GM10248 (cell line): ENCODE measurements around the gene MPZL2.

ENCODE experiments used
- CTCF ChIA-PET: fragments of 300-600 bp; sonication (Branson Sonifier 250); formaldehyde crosslinking; extraction: SDS; loops from one replicate; lab custom pipeline; 2021; ENCODE audit warnings: antibody characterized with exemption; lab: Yijun Ruan, JAX
- POLR2A ChIA-PET: fragments of 350-650 bp; sonication (Branson Sonifier 250); formaldehyde crosslinking; extraction: SDS; loops from one replicate; lab custom pipeline; 2020; ENCODE audit warnings: antibody characterized with exemption; lab: Yijun Ruan, JAX
- DNase-seq: peaks from one replicate; pipeline ENCODE4 v3.0.0; 2012; ENCODE audit errors: extremely low spot score
- CTCF ChIP-seq: IDR thresholded peaks from 2 replicates; pipeline ENCODE4 v1.5.1; 2012; ENCODE audit warnings: mild to moderate bottlenecking, low read depth; ENCODE audit errors: extremely low read depth, missing control alignments, control extremely low read depth

The MPZL2 gene

DNA sequence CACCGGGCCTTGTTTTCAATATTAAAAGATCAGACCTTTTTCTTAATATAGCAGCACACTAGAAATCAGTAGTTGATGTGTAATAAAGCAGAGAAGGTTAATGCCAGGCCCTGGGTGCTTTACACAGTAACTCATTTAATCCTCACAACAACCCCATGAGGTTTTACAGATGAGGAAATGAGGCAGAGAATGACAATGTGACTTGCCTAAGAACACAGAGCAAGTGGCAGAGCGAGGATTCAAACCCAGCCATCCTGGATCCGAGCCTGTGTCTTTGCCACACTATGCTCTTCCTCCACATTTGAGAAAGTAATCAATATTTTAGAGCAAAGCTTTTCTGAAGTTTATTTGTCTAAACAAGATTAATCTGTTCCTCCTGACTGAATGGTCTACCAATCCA lies 46.5 kb downstream of the MPZL2 start:
- CTCF ChIA-PET, result interaction anchor here (3.5 kb wide), 1 partner anchor 19 kb away, joined by 23 read pairs; no protein-coding TSS in a partner anchor

GRCh38 chr11:118216621-118217481 lies 47.2 kb downstream of the MPZL2 start:
- DNase-seq, result peak; percentile 50
- peak; percentile 13 for TF ChIP-seq CTCF
- ChIA-PET POLR2A (interaction anchor here (0.9 to 1.0 kb wide), 2 partner anchors 18 to 35 kb away, joined by 3 to 7 read pairs; partner anchors contain the start of gene MPZL3), CTCF (interaction anchor here (1.1 to 3.5 kb wide), 6 partner anchors 13 to 270 kb away, joined by 3 to 23 read pairs (median 4); no protein-coding TSS in a partner anchor)

More for the DNA sequence above, 46.5 kb downstream of the MPZL2 start:
- no peak for TF ChIP-seq CTCF
- DNase-seq, result no peak
- POLR2A ChIA-PET, result no interaction called here

DNA sequence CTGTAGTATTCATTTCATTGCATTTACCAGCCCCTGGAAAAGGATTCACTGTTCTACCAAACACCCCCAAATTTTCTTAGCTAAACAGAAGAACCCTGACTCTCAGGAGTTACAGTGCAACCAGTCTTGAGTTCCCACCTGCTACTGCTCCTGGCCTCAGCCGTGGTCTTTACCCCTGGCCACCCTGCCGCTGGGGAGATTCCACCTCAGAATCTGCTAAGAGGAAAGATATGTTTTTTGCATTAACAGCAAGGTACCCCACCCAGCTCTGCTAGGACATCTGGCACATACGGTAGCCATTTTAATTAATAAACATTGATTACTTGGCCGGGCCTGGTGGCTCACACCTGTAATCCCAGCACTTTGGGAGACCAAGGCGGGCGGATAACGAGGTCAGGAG lies 48.3 kb downstream of the MPZL2 start:
- DNase-seq, result no peak
- ChIA-PET CTCF (interaction anchor here (1.1 to 8.6 kb wide), 6 partner anchors 14 to 269 kb away, joined by 3 to 90 read pairs (median 7); no protein-coding TSS in a partner anchor), POLR2A (no interaction called here)
- TF ChIP-seq CTCF, result no peak

GRCh38 chr11:118215262-118215661 lies 48.8 kb downstream of the MPZL2 start:
- TF ChIP-seq CTCF, result no peak
- ChIA-PET CTCF (interaction anchor here (1.1 to 8.6 kb wide), 9 partner anchors 13 to 268 kb away, joined by 4 to 90 read pairs (median 8); partner anchors contain the start of gene MPZL3), POLR2A (interaction anchor here (1.0 kb wide), 1 partner anchor 10 kb away, joined by 3 read pairs; the partner anchor contains the start of gene JAML)
- DNase-seq, result no peak

DNA sequence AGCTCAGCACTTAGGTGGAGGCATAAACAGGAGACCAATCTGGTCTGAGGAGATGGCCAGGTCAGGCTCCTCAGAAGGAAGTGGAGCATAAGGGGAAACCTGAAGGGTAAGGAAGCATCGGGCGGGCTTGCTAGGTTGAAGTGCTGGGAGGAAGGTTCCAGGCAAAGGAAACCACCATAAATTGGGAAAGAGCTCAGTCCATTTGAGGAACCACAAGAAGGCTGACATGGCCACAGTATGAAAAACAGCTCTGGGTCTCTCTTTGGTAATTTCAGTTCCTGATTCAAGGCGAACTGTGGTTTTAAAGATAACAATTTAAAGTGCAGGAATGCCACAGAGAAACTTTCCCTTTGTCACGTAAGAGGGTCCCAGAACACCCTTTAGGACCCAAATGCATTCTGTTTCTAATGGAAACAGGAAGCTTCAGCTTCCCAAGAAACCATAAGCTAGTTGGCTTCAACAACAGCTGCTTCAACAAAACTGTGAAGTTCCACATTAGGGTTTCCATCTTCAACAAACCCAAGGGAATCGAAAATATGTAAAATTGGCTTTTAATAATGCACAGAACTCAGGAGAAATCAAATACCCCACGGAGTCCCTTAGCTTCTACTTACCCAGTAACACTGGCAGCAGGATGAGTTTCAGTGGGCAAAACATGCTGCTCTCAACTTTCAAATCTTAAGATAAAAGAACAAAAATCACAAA lies 49.7 kb downstream of the MPZL2 start:
- no peak for DNase-seq

More for the DNA sequence above, 49.7 kb downstream of the MPZL2 start:
- ChIA-PET CTCF (interaction anchor here (0.8 to 8.6 kb wide), 13 partner anchors 12 to 267 kb away, joined by 3 to 90 read pairs (median 5); partner anchors contain the start of gene MPZL3), POLR2A (interaction anchor here (1.0 kb wide), 1 partner anchor 11 kb away, joined by 3 read pairs; the partner anchor contains the start of gene JAML)
- TF ChIP-seq CTCF, result no peak
